BJ (cell line): ENCODE results near the gene RIN1. TPM values are rescaled to one million over a fixed set of nuclear protein-coding genes. Genes with fewer than 3 reads are reported as not detected.

ENCODE experiments used
- CTCF ChIA-PET: fragments of 350-600 bp; formaldehyde crosslinking; extraction: SDS; loops from one replicate; lab custom pipeline; 2021; ENCODE audit warnings: antibody characterized with exemption, inconsistent platforms; lab: Yijun Ruan, JAX
- POLR2A ChIA-PET: fragments of 300-600 bp; sonication (Branson Sonifier 250); formaldehyde crosslinking; extraction: SDS; loops from one replicate; lab custom pipeline; 2021; ENCODE audit warnings: antibody characterized with exemption; lab: Charles Lee
- DNase-seq: peaks from one replicate; pipeline ENCODE4 v3.0.0-alpha.2; 2011; ENCODE audit warnings: low read depth
- H3K27me3 ChIP-seq: 2 replicates; pipeline ENCODE4 v1.6.0; 2011; ENCODE audit warnings: low read length; ENCODE audit not compliant: control insufficient read depth, insufficient read depth
- H3K36me3 ChIP-seq: 2 replicates; pipeline ENCODE4 v1.5.1; 2011; ENCODE audit warnings: low read length; ENCODE audit not compliant: control insufficient read depth, insufficient read depth
- H3K4me3 ChIP-seq: 2 replicates; pipeline ENCODE4 v1.5.1; 2011; ENCODE audit warnings: low read depth, mild to moderate bottlenecking, control low read depth, low read length
- polyA plus RNA-seq: library from polyadenylated mRNA; depleted of rRNA; stranded (reverse); fragments of >200 nt; gene quantifications from 2 replicates; pipeline ENCODE4 v1.2.3, GENCODE V29; 2011
- TF ChIP-seq, protein P1 (sequence below): IDR thresholded peaks from 2 replicates; pipeline ENCODE4 v1.5.1; 2011; ENCODE audit warnings: low read depth, mild to moderate bottlenecking, control low read depth, inconsistent platforms, low read length, moderate library complexity; ENCODE audit not compliant: insufficient read depth

The RIN1 gene
- polyA plus RNA-seq, 1 experiment, result 9.2 TPM

DNA sequence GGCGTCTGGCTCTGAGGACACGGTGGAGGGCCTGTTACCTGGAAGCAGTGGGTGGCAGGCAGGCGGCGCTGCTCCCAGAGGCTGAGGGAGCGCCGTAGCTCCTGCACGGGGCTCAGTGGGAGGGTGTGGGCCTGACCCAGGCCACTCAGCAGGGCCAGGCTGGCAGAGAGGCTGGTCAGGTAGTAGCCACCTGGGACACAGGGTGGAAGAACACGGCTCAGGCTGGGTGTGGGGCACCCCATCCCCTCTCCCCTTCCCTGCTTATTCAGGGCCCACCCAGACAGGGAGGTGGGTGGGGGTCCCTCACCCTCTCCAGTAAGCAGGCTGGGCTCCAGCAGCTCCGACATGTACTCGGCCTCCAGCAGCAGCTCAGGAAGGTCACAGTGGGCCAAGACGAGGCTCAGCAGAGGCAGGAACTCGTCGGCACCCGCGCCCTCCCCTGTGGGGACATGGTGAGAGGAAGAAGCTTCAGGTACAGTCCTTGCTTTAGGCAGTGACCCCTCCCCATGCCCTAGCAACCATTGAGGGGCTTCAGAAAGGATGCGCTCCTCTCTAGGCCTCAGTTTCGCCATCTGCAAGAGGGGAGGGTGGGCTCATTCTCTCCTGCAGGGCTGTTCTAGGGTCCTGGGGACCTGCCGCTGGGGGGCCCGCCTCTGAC lies 2.9 kb downstream of the RIN1 start:
- ChIA-PET POLR2A (no interaction called here), CTCF (interaction anchor here (2.1 to 8.7 kb wide), 4 partner anchors 8 to 53 kb away, joined by 9 to 201 read pairs (median 17); partner anchors contain the start of gene CD248)
- Histone ChIP-seq H3K4me3 (no peak overlapping the region), H3K36me3 (peaks cover 25% of the 10 kb centered on the region), H3K27me3 (no peaks in the 10 kb centered on the region)
- TF ChIP-seq, protein P1, sequence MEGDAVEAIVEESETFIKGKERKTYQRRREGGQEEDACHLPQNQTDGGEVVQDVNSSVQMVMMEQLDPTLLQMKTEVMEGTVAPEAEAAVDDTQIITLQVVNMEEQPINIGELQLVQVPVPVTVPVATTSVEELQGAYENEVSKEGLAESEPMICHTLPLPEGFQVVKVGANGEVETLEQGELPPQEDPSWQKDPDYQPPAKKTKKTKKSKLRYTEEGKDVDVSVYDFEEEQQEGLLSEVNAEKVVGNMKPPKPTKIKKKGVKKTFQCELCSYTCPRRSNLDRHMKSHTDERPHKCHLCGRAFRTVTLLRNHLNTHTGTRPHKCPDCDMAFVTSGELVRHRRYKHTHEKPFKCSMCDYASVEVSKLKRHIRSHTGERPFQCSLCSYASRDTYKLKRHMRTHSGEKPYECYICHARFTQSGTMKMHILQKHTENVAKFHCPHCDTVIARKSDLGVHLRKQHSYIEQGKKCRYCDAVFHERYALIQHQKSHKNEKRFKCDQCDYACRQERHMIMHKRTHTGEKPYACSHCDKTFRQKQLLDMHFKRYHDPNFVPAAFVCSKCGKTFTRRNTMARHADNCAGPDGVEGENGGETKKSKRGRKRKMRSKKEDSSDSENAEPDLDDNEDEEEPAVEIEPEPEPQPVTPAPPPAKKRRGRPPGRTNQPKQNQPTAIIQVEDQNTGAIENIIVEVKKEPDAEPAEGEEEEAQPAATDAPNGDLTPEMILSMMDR, result no peak
- no peak for DNase-seq

GRCh38 chr11:66332371-66333219 lies 3.6 kb downstream of the RIN1 start:
- no peak for DNase-seq
- no peak overlapping the region for H3K4me3 ChIP-seq
- ChIA-PET CTCF (interaction anchor here (0.9 to 8.7 kb wide), 4 partner anchors 15 to 54 kb away, joined by 3 to 201 read pairs (median 22); partner anchors contain the start of gene CD248), POLR2A (no interaction called here)
- H3K36me3 ChIP-seq, result peaks cover 24% of the 10 kb centered on the region
- H3K27me3 ChIP-seq, result no peaks in the 10 kb centered on the region
- TF ChIP-seq, protein P1, result no peak

- CTCF ChIA-PET, result interaction anchor here (0.9 to 8.7 kb wide), 3 partner anchors 14 to 54 kb away, joined by 3 to 201 read pairs (median 28); partner anchors contain the start of gene CD248
- Histone ChIP-seq H3K36me3 (peaks cover 24% of the 10 kb centered on the region), H3K27me3 (no peaks in the 10 kb centered on the region), H3K4me3 (no peak overlapping the region)
- no peak for DNase-seq
- POLR2A ChIA-PET, result no interaction called here
- TF ChIP-seq, protein P1, result no peak
Measured at GRCh38 chr11:66331542-66332370, 4.5 kb downstream of the RIN1 start.

GRCh38 chr11:66330931-66331330 lies 5.3 kb downstream of the RIN1 start:
- POLR2A ChIA-PET, result no interaction called here
- no peak for DNase-seq
- no peak overlapping the region for H3K4me3 ChIP-seq
- H3K36me3 ChIP-seq, result peaks cover 24% of the 10 kb centered on the region
- TF ChIP-seq, protein P1, result no peak
- CTCF ChIA-PET, result interaction anchor here (1.4 to 8.7 kb wide), 3 partner anchors 13 to 55 kb away, joined by 7 to 201 read pairs (median 28); partner anchors contain the start of gene CD248
- H3K27me3 ChIP-seq, result no peaks in the 10 kb centered on the region
